Effector memory CD8-positive, alpha-beta T cell (primary cell): ENCODE data around the gene SLX9.

ENCODE experiments used
- ATAC-seq: fragments of 150-1000 bp; cut with Tn5 transposase; replicated peaks from 2 replicates; pipeline ENCODE4 v1.10.0; 2021; ENCODE audit warnings: mild to moderate bottlenecking, moderate library complexity
- DNase-seq, 3 experiments: peaks; one replicate each; pipeline ENCODE4 v3.0.0; 2021
- H3K27ac Mint-ChIP-seq, 2 donors: one replicate each; pipeline ENCODE4 v1.8.0; 2022; ENCODE audit warnings: mild to moderate bottlenecking in 2 of 2, mixed read lengths in 2 of 2, moderate library complexity in 2 of 2
- H3K27me3 Mint-ChIP-seq, 2 donors: one replicate each; pipeline ENCODE4 v1.8.0; 2022; ENCODE audit warnings: mixed read lengths in 2 of 2
- H3K36me3 Mint-ChIP-seq: one replicate; pipeline ENCODE4 v1.8.0; 2022; ENCODE audit warnings: mild to moderate bottlenecking, moderate library complexity, mixed read lengths; ENCODE audit not compliant: insufficient read depth
- H3K4me1 Mint-ChIP-seq, 2 donors: one replicate each; pipeline ENCODE4 v1.8.0; 2022; ENCODE audit warnings: low read depth in 2 of 2, mixed read lengths in 2 of 2
- H3K4me3 Mint-ChIP-seq, 2 donors: one replicate each; pipeline ENCODE4 v1.8.0; 2022; ENCODE audit warnings: mild to moderate bottlenecking in 2 of 2, mixed read lengths in 2 of 2, moderate library complexity in 2 of 2
- H3K9me3 Mint-ChIP-seq, 2 donors: one replicate each; pipeline ENCODE4 v1.8.0; 2022; ENCODE audit warnings: mixed read lengths in 2 of 2

The SLX9 gene

GRCh38 chr21:44966135-44967081 lies 26.6 kb downstream of the SLX9 start:
- Mint-ChIP-seq H3K27me3 (no peaks in the 10 kb centered on the region), H3K9me3 (no peaks in the 10 kb centered on the region), H3K36me3 (peaks cover 14% of the 10 kb centered on the region), H3K27ac (peak overlapping the region; percentile 7 to 22), H3K4me1 (peaks cover 28% of the 10 kb centered on the region in 2 donors), H3K4me3 (peak overlapping the region; percentile 22 to 42)
- ATAC-seq (no peak), DNase-seq (no peak)

GRCh38 chr21:44967082-44968047 lies 27.5 kb downstream of the SLX9 start:
- Mint-ChIP-seq H3K27me3 (no peaks in the 10 kb centered on the region), H3K27ac (peak overlapping the region in 1 of 2 donors; percentile 7), H3K9me3 (no peaks in the 10 kb centered on the region), H3K4me1 (peaks cover 28% of the 10 kb centered on the region in 2 donors), H3K36me3 (peaks cover 11% of the 10 kb centered on the region), H3K4me3 (no peak overlapping the region)
- ATAC-seq (no peak), DNase-seq (no peak)

- H3K9me3 Mint-ChIP-seq: no peaks in the 10 kb centered on the region
- H3K36me3 Mint-ChIP-seq: peaks cover 7% of the 10 kb centered on the region
- H3K4me3 Mint-ChIP-seq: peak overlapping the region; percentile 18 to 23
- no peak for ATAC-seq
- H3K27ac Mint-ChIP-seq: peak overlapping the region in 1 of 2 donors; percentile 12
- no peaks in the 10 kb centered on the region for H3K27me3 Mint-ChIP-seq
- peaks cover 22 to 28% of the 10 kb centered on the region in 2 donors for H3K4me1 Mint-ChIP-seq
- no peak for DNase-seq
These were observed 29.3 kb downstream of the SLX9 start for GRCh38 chr21:44969066-44969670.

- ATAC-seq (no peak), DNase-seq (no peak)
- Mint-ChIP-seq H3K4me3 (no peak overlapping the region), H3K4me1 (peaks cover 12 to 19% of the 10 kb centered on the region in 2 donors), H3K36me3 (peaks cover 7% of the 10 kb centered on the region), H3K9me3 (no peaks in the 10 kb centered on the region), H3K27me3 (no peaks in the 10 kb centered on the region), H3K27ac (peak overlapping the region in 1 of 2 donors; percentile 51)
These were observed 30.3 kb downstream of the SLX9 start for GRCh38 chr21:44969931-44970755.

- peak overlapping the region in 1 of 2 donors; percentile 51 for H3K27ac Mint-ChIP-seq
- no peaks in the 10 kb centered on the region for H3K27me3 Mint-ChIP-seq
- no peak overlapping the region for H3K4me3 Mint-ChIP-seq
- ATAC-seq (no peak), DNase-seq (no peak)
- no peaks in the 10 kb centered on the region for H3K9me3 Mint-ChIP-seq
- peaks cover 7% of the 10 kb centered on the region for H3K36me3 Mint-ChIP-seq
- H3K4me1 Mint-ChIP-seq: peaks cover 8 to 16% of the 10 kb centered on the region in 2 donors
These were observed 31.2 kb downstream of the SLX9 start for GRCh38 chr21:44970766-44971671.

GRCh38 chr21:44971672-44971995 lies 31.8 kb downstream of the SLX9 start:
- H3K27me3 Mint-ChIP-seq: no peaks in the 10 kb centered on the region
- H3K4me1 Mint-ChIP-seq: peaks cover 8 to 13% of the 10 kb centered on the region in 2 donors
- no peak overlapping the region for H3K4me3 Mint-ChIP-seq
- H3K27ac Mint-ChIP-seq: no peak overlapping the region
- H3K9me3 Mint-ChIP-seq: no peaks in the 10 kb centered on the region
- no peak for DNase-seq
- peaks cover 7% of the 10 kb centered on the region for H3K36me3 Mint-ChIP-seq
- ATAC-seq: no peak

GRCh38 chr21:44972301-44972814 lies 32.5 kb downstream of the SLX9 start:
- no peaks in the 10 kb centered on the region for H3K9me3 Mint-ChIP-seq
- peaks cover 7% of the 10 kb centered on the region for H3K36me3 Mint-ChIP-seq
- no peak overlapping the region for H3K27ac Mint-ChIP-seq
- H3K4me1 Mint-ChIP-seq: peaks cover 8 to 13% of the 10 kb centered on the region in 2 donors
- no peak for ATAC-seq
- DNase-seq: no peak
- no peak overlapping the region for H3K4me3 Mint-ChIP-seq
- no peaks in the 10 kb centered on the region for H3K27me3 Mint-ChIP-seq

- H3K4me3 Mint-ChIP-seq: no peak overlapping the region
- no peak overlapping the region for H3K27ac Mint-ChIP-seq
- H3K36me3 Mint-ChIP-seq: peaks cover 7% of the 10 kb centered on the region
- peaks cover 8 to 11% of the 10 kb centered on the region in 2 donors for H3K4me1 Mint-ChIP-seq
- H3K9me3 Mint-ChIP-seq: no peaks in the 10 kb centered on the region
- ATAC-seq (no peak), DNase-seq (no peak)
- H3K27me3 Mint-ChIP-seq: no peaks in the 10 kb centered on the region
These were observed 33.0 kb downstream of the SLX9 start for GRCh38 chr21:44972821-44973220.

- Mint-ChIP-seq H3K36me3 (peaks cover 7% of the 10 kb centered on the region), H3K9me3 (no peaks in the 10 kb centered on the region), H3K27ac (no peak overlapping the region), H3K4me1 (peaks cover 8% of the 10 kb centered on the region in 2 donors), H3K4me3 (no peak overlapping the region), H3K27me3 (no peaks in the 10 kb centered on the region)
- ATAC-seq (no peak), DNase-seq (no peak)
These were observed 33.8 kb downstream of the SLX9 start for GRCh38 chr21:44973598-44973997.

- ATAC-seq: no peak
- Mint-ChIP-seq H3K36me3 (peaks cover 9% of the 10 kb centered on the region), H3K27ac (no peak overlapping the region)
These were observed 34.8 kb downstream of the SLX9 start for GRCh38 chr21:44974676-44975075.

GRCh38 chr21:44975720-44976555 lies 36.1 kb downstream of the SLX9 start:
- Mint-ChIP-seq H3K4me1 (peaks cover 0 to 2% of the 10 kb centered on the region in 2 donors), H3K4me3 (no peak overlapping the region), H3K27ac (peak overlapping the region in 1 of 2 donors; percentile 28), H3K36me3 (peaks cover 7% of the 10 kb centered on the region), H3K27me3 (no peaks in the 10 kb centered on the region), H3K9me3 (no peaks in the 10 kb centered on the region)
- no peak for DNase-seq
- ATAC-seq: no peak

More at GRCh38 chr21:44974676-44975075, 34.8 kb downstream of the SLX9 start:
- Mint-ChIP-seq H3K9me3 (no peaks in the 10 kb centered on the region), H3K4me3 (no peak overlapping the region), H3K27me3 (no peaks in the 10 kb centered on the region), H3K4me1 (peaks cover 2 to 4% of the 10 kb centered on the region in 2 donors)
- no peak for DNase-seq
